ENCODE data around the gene PGM2L1. TPM values are rescaled to one million over a fixed set of nuclear protein-coding genes. Genes with fewer than 3 reads are reported as not detected.
"Not testable (repeated sequence)": the region's sequence is repeated elsewhere in the genome, so short reads cannot be mapped to it uniquely, and the experiment has no call there.

Gene PGM2L1
- total RNA-seq, 2 donors from 2014 or later, result 3.6 to 4.3 TPM

DNA sequence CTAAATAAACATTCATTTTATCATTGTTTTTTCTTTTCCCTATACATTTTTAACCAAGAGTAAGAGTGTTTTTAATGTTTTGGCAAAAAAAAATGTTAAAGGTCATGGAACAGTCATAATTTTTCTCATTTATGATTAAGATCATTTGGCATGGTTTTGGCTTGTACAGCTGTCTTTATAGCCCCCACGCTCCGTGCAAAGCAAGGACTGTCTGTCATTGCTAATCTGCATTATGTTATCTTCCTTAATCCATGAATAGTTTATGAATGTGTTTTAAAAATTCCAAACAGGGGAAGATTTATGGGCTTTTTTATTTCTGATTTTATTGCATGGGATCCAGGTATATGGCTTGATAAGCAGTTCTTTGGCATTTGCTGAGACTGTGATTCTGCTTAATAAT, 28.1 kb downstream of the PGM2L1 start:
- DNase-seq (ENCODE audit: low spot score), result no peak
- WGBS, result 31% methylated on average over 2 of the region's 2 CpGs
- Histone ChIP-seq H3K9me3 (no peaks in the 10 kb centered on the region), H3K27me3 (replicated peaks; ENCODE audit: insufficient read depth) (no peaks in the 10 kb centered on the region), H3K4me3 (no peak overlapping the region), H3K27ac (no peak overlapping the region), H3K36me3 (no peaks in the 10 kb centered on the region), H3K4me1 (replicated peaks) (no peaks in the 10 kb centered on the region)
- intact Hi-C loops (cut with DNase I), result no loop called here
- TF ChIP-seq POLR2A (IDR thresholded peaks at IDR 0.05) (no peak), POLR2AphosphoS5 (IDR thresholded peaks at IDR 0.05) (no peak), CTCF (IDR thresholded peaks at IDR 0.05) (no peak)

DNA sequence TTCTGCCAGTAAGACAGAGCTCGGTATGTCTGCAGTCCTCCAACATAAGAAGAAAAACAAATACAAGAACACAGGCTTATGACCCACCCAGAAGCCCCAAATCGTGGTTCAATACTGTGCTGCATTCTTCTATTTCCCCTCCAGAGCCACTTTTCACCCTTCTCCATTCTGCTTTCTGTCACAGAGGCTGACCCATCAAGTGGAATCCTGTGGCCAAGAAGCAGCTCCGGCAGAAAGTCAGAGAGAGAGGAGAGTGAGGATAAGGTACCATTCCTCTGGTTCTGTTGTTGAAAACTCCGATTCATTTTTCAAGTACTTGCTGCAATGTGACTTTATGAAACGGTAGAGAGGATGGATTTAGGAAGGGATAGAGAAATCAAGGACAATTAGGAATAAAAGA, 30.4 kb downstream of the PGM2L1 start:
- intact Hi-C loops (cut with DNase I), result no loop called here
- no peaks in the 10 kb centered on the region for H3K36me3 ChIP-seq
- no peaks in the 10 kb centered on the region for H3K27me3 ChIP-seq (replicated peaks; ENCODE audit: insufficient read depth)
- TF ChIP-seq POLR2AphosphoS5 (IDR thresholded peaks at IDR 0.05) (no peak), CTCF (IDR thresholded peaks at IDR 0.05) (no peak), POLR2A (IDR thresholded peaks at IDR 0.05) (no peak)
- H3K27ac ChIP-seq, result no peak overlapping the region
- H3K4me1 ChIP-seq (replicated peaks), result no peaks in the 10 kb centered on the region
- no peak overlapping the region for H3K4me3 ChIP-seq
- H3K9me3 ChIP-seq, result no peaks in the 10 kb centered on the region
- no peak for DNase-seq (ENCODE audit: low spot score)
- WGBS, result 91% methylated on average over 5 of the region's 5 CpGs

GRCh38 chr11:74366576-74366975, 31.7 kb downstream of the PGM2L1 start:
- no peaks in the 10 kb centered on the region for H3K36me3 ChIP-seq
- 90% methylated on average over 2 of the region's 2 CpGs for WGBS
- no peaks in the 10 kb centered on the region for H3K4me1 ChIP-seq (replicated peaks)
- no peak for TF ChIP-seq POLR2AphosphoS5 (IDR thresholded peaks at IDR 0.05)
- TF ChIP-seq CTCF (IDR thresholded peaks at IDR 0.05), result no peak
- TF ChIP-seq POLR2A (IDR thresholded peaks at IDR 0.05), result no peak
- no peak overlapping the region for H3K4me3 ChIP-seq
- no peak for DNase-seq (ENCODE audit: low spot score)
- no peaks in the 10 kb centered on the region for H3K27me3 ChIP-seq (replicated peaks; ENCODE audit: insufficient read depth)
- no peak overlapping the region for H3K27ac ChIP-seq
- H3K9me3 ChIP-seq, result no peaks in the 10 kb centered on the region
- intact Hi-C loops (cut with DNase I), result no loop called here

DNA sequence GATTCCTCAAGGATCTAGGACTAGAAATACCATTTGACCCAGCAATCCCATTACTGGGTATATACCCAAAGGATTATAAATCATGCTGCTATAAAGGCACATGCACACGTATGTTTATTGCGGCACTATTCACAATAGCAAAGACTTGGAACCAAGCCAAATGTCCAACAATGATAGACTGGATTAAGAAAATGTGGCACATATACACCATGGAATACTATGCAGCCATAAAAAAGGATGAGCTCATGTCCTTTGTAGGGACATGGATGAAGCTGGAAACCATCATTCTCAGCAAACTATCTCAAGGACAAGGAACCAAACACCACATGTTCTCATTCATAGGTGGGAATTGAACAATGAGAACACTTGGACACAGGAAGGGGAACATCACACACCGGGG, 32.4 kb downstream of the PGM2L1 start:
- intact Hi-C loops (cut with DNase I); H3K27ac ChIP-seq; DNase-seq (ENCODE audit: low spot score); H3K4me3 ChIP-seq; H3K27me3 ChIP-seq (replicated peaks; ENCODE audit: insufficient read depth); H3K9me3 ChIP-seq; H3K36me3 ChIP-seq; H3K4me1 ChIP-seq (replicated peaks): not testable (repeated sequence)
- WGBS, result 87% methylated on average over 3 of the region's 3 CpGs

DNA sequence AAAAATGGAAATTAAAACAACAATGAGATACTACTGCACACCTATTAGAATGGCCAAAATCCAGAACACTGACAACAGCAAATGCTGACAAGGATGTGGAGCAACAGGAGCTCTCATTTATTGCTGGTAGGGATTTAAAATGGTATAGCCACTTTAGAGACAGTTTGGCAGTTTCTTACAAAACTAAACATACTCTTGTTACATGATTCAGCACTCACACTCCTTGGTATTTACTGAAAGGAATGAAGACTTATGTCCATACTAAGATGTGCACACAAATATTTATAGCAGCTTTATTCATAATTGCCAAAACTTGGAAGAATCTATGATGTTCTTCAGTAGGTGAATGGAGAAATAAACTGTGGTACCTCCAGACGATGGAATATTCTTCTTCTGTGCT, 40.8 kb downstream of the PGM2L1 start:
- TF ChIP-seq POLR2A (IDR thresholded peaks at IDR 0.05) (no peak), POLR2AphosphoS5 (IDR thresholded peaks at IDR 0.05) (no peak), CTCF (IDR thresholded peaks at IDR 0.05) (no peak)
- intact Hi-C loops (cut with DNase I), result no loop called here
- Histone ChIP-seq H3K4me3 (no peak overlapping the region), H3K4me1 (replicated peaks) (no peaks in the 10 kb centered on the region), H3K9me3 (no peaks in the 10 kb centered on the region), H3K27me3 (replicated peaks; ENCODE audit: insufficient read depth) (no peaks in the 10 kb centered on the region), H3K27ac (no peak overlapping the region), H3K36me3 (no peaks in the 10 kb centered on the region)
- 97% methylated on average over 1 of the region's 1 CpG for WGBS
- DNase-seq (ENCODE audit: low spot score), result no peak

Measured in prostate gland (tissue), 2 donors.